H1 (cell line): Measurements from ENCODE around the gene ATP13A3.

ENCODE experiments used
- CHD1 ChIP-seq: IDR thresholded peaks from 2 replicates; pipeline ENCODE4 v1.6.1; 2012; ENCODE audit warnings: low read depth, low read length, improper control_type of control experiment
- CTCF ChIP-seq, 3 experiments: IDR thresholded peaks; 1 replicate in 2 of 3; 2 replicates in 1 of 3; pipeline versions ENCODE4 v1.5.1 to v1.6.1; 2011; ENCODE audit warnings: low read length in 3 of 3, mild to moderate bottlenecking in 3 of 3, inconsistent platforms in 2 of 3, low read depth in 1 of 3, moderate library complexity in 1 of 3; ENCODE audit not compliant: insufficient read depth in 1 of 3; ENCODE audit errors: control extremely low read depth in 1 of 3
- EZH2 ChIP-seq: fragments of 200-600 bp; sonication (generic); IDR thresholded peaks from 2 replicates; pipeline ENCODE4 v1.7.1; 2012; ENCODE audit warnings: low read depth, mild to moderate bottlenecking, moderate library complexity, low read length, inconsistent platforms; ENCODE audit not compliant: severe bottlenecking
- GABPA ChIP-seq: IDR thresholded peaks from 2 replicates; pipeline ENCODE4 v1.6.1; 2011; ENCODE audit warnings: mild to moderate bottlenecking, low read length, moderate library complexity, borderline replicate concordance; ENCODE audit not compliant: insufficient read depth
- GTF2F1 ChIP-seq: IDR thresholded peaks from 2 replicates; pipeline ENCODE4 v1.6.1; 2012; ENCODE audit warnings: low read depth, low read length, improper control_type of control experiment, borderline replicate concordance
- MAFK ChIP-seq: IDR thresholded peaks from 2 replicates; pipeline ENCODE4 v1.6.1; 2012; ENCODE audit warnings: low read depth, mild to moderate bottlenecking, improper control_type of control experiment, low read length
- NRF1 ChIP-seq: IDR thresholded peaks from 2 replicates; pipeline ENCODE4 v1.6.1; 2011; ENCODE audit warnings: mild to moderate bottlenecking, low read depth, low read length, improper control_type of control experiment
- PHF8 ChIP-seq: fragments of 200-600 bp; sonication (generic); conservative IDR thresholded peaks from 2 replicates; pipeline ENCODE4 v1.7.1; 2012; ENCODE audit warnings: low read depth, mild to moderate bottlenecking, inconsistent platforms, low read length, moderate library complexity
- POLR2A ChIP-seq, 2 experiments: IDR thresholded peaks; 1 replicate in 1 of 2; 2 replicates in 1 of 2; pipeline ENCODE4 v1.6.1; 2011; ENCODE audit warnings: low read depth in 2 of 2, low read length in 2 of 2, mild to moderate bottlenecking in 2 of 2; ENCODE audit errors: control extremely low read depth in 1 of 2
- SP1 ChIP-seq: IDR thresholded peaks from 2 replicates; pipeline ENCODE4 v1.6.1; 2011; ENCODE audit warnings: low read depth, low read length
- TCF12 ChIP-seq: IDR thresholded peaks from 2 replicates; pipeline ENCODE4 v1.6.1; 2011; ENCODE audit warnings: low read depth, mild to moderate bottlenecking, low read length
- USF2 ChIP-seq: IDR thresholded peaks from 2 replicates; pipeline ENCODE4 v1.6.1; 2011; ENCODE audit warnings: low read length, improper control_type of control experiment

GRCh38 chr3:194425399-194425798 lies 61.4 kb downstream of the ATP13A3 start:
- no peak for TF ChIP-seq EZH2
- TF ChIP-seq CTCF (IDR thresholded peaks at IDR 0.05; ENCODE audit: control extremely low read depth in 1 of 3, insufficient read depth in 1 of 3, low read depth in 1 of 3, low read length in 3 of 3), result no peak
- TF ChIP-seq GTF2F1, result no peak
- TF ChIP-seq TCF12, result no peak
- no peak for TF ChIP-seq CHD1
- TF ChIP-seq POLR2A (IDR thresholded peaks at IDR 0.05; ENCODE audit: control extremely low read depth in 1 of 2, low read depth in 2 of 2, low read length in 2 of 2), result no peak
- TF ChIP-seq SP1, result no peak
- no peak for TF ChIP-seq GABPA
- no peak for TF ChIP-seq MAFK
- TF ChIP-seq PHF8, result no peak
- no peak for TF ChIP-seq NRF1
- no peak for TF ChIP-seq USF2
